ENCODE results near the gene LMTK3. TPM values are rescaled to one million over a fixed set of nuclear protein-coding genes. Genes with fewer than 3 reads are reported as not detected.

The LMTK3 gene
- total RNA-seq, 1 donor, result not detected

DNA sequence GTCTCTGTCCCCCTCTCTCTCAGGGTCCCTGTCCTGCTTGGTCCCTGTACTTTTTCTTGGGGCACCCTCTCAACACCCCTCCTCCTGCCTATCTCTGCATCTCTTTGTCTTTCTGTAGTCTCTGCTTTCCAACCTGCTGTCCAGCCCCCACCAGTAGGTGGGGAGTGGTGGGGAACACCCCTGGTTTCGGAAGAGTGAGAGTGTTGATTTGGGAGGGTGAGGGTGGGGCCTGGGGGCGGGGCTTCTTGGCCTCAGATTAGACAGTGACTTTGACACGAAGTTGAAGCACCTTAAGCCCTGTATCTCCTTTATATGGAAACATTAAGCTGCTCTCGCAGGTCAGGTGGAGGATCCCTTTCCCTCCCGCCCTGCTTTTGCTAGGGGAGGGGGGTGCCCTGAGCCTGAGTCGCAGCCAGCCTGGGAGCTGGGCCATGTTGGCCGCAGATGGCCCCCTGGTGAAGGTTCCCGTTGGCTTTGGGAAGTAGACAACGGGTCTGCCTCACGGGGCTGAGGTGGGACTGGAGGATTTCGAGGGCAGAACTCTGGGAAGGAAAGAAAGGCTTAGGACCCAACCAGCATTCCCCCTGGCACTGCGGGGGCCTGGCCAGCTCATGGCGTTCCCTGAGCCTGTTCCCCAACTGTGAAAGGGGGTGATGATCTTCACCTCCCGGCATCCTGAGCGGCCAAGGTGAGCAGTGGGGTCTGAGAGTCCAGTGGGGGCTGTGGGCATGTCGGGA is 56.3 kb downstream of the LMTK3 start, which contains the start of gene KCNJ14:
Gene KCNJ14 (plus strand): TSS at position 404 of the 737 bp plus-strand sequence. CDS start 6,151 bp downstream, outside the sequence.
- DNase-seq (ENCODE audit: insufficient read length, low spot score, missing footprints), result peak; percentile 80
- Histone ChIP-seq H4K20me1 (ENCODE audit: insufficient read depth, low read length) (peaks cover 13% of the 10 kb centered on the region), H3K9me3 (ENCODE audit: low read depth, low read length) (no peaks in the 10 kb centered on the region), H3K4me1 (ENCODE audit: insufficient read depth, low read length) (no peaks in the 10 kb centered on the region), H3K27ac (ENCODE audit: low read depth, low read length) (no peak within 1 kb of the TSS), H3K27me3 (ENCODE audit: insufficient read depth, low read length) (no peaks in the 10 kb centered on the region), H3K4me2 (ENCODE audit: insufficient read depth, low read length) (no peak within 1 kb of the TSS), H3K79me2 (ENCODE audit: insufficient read depth, low read length) (peaks cover 12% of the 10 kb centered on the region), H2AFZ (ENCODE audit: low read length) (no peak within 1 kb of the TSS), H3K36me3 (ENCODE audit: insufficient read depth, low read length) (peaks cover 35% of the 10 kb centered on the region), H3K4me3 (ENCODE audit: insufficient read depth, low read length) (no peak within 1 kb of the TSS)
- TF ChIP-seq, protein P1, sequence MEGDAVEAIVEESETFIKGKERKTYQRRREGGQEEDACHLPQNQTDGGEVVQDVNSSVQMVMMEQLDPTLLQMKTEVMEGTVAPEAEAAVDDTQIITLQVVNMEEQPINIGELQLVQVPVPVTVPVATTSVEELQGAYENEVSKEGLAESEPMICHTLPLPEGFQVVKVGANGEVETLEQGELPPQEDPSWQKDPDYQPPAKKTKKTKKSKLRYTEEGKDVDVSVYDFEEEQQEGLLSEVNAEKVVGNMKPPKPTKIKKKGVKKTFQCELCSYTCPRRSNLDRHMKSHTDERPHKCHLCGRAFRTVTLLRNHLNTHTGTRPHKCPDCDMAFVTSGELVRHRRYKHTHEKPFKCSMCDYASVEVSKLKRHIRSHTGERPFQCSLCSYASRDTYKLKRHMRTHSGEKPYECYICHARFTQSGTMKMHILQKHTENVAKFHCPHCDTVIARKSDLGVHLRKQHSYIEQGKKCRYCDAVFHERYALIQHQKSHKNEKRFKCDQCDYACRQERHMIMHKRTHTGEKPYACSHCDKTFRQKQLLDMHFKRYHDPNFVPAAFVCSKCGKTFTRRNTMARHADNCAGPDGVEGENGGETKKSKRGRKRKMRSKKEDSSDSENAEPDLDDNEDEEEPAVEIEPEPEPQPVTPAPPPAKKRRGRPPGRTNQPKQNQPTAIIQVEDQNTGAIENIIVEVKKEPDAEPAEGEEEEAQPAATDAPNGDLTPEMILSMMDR (IDR thresholded peaks at IDR 0.05; ENCODE audit: extremely low read depth, low read depth, low read length), result no peak

DNA sequence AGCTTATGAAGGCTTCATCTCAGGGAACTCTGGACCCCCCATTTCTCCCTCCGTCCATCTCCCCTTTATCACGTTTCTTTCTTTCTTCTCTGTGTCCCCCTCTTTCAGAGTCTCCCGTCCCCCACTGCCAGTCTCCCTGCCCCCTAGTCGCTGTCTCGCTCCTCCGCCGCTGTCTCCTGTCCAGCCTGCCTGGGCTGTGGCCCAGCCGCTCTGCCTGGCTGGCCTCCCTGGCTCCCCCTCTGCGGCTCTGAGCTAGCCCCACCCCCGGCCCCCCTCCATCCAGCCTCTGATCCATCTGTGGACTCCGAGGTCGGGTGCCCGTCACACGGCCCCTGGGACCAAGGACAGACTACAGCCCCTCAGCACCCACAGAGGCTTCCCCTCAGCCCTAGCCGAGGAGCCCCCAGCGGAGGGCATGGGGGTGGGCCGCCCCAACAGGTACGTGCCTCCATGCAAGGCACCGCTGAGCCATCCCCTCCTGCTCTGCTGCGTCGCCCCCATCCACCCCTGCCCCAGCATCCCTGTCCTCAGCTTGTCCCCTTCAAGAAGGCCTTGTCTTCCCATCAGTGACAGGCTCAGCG is 57.4 kb downstream of the LMTK3 start:
- Histone ChIP-seq H3K27me3 (ENCODE audit: insufficient read depth, low read length) (no peaks in the 10 kb centered on the region), H3K9me3 (ENCODE audit: low read depth, low read length) (no peaks in the 10 kb centered on the region), H3K79me2 (ENCODE audit: insufficient read depth, low read length) (peaks cover 12% of the 10 kb centered on the region), H3K4me1 (ENCODE audit: insufficient read depth, low read length) (no peaks in the 10 kb centered on the region), H3K4me3 (ENCODE audit: insufficient read depth, low read length) (no peak overlapping the region), H3K27ac (ENCODE audit: low read depth, low read length) (no peak overlapping the region), H3K4me2 (ENCODE audit: insufficient read depth, low read length) (no peak overlapping the region), H2AFZ (ENCODE audit: low read length) (no peak overlapping the region), H4K20me1 (ENCODE audit: insufficient read depth, low read length) (peaks cover 13% of the 10 kb centered on the region), H3K36me3 (ENCODE audit: insufficient read depth, low read length) (peaks cover 42% of the 10 kb centered on the region)
- DNase-seq (ENCODE audit: insufficient read length, low spot score, missing footprints), result peak; percentile 46
- TF ChIP-seq, protein P1 (IDR thresholded peaks at IDR 0.05; ENCODE audit: extremely low read depth, low read depth, low read length), result no peak

DNA sequence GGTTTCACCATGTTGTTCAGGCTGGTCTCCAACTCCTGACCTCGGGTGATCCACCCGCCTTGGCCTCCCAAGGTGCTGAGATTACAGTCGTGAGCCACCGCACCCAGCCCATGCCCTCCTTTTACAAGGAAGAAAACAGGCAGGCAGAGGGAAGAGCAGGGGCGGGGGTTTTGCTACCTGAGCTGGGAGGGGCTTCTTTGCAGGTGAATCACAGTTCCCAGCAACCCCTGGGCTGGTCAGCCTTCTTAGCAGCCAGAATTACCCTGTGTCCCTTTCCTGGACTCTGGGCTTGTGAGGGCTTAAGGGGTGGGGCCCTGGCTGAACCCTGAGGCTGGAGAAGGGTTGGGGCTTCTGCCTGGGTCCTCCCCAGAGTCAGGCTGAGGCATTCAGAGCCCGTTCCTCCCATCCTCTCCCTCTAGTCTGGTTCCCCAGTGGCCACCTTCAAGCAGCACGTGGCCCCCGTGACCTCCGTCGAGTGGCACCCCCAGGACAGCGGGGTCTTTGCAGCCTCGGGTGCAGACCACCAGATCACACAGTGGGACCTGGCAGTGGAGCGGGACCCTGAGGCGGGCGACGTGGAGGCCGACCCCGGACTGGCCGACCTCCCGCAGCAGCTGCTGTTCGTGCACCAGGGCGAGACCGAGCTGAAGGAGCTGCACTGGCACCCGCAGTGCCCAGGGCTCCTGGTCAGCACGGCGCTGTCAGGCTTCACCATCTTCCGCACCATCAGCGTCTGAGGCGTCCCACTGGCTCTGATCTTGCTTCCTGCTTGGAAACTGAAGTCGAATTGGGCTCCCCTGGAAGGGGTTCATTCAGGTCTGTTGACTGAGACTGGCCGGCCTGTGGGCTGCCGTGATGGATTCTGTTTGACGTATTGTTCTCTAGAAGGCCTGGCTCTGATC is 59.1 kb downstream of the LMTK3 start:
- no peaks in the 10 kb centered on the region for H3K27me3 ChIP-seq (ENCODE audit: insufficient read depth, low read length)
- peaks cover 13% of the 10 kb centered on the region for H4K20me1 ChIP-seq (ENCODE audit: insufficient read depth, low read length)
- TF ChIP-seq, protein P1 (IDR thresholded peaks at IDR 0.05; ENCODE audit: extremely low read depth, low read depth, low read length), result no peak
- DNase-seq (ENCODE audit: insufficient read length, low spot score, missing footprints), result peak; percentile 64
- H3K27ac ChIP-seq (ENCODE audit: low read depth, low read length), result no peak overlapping the region
- no peak overlapping the region for H3K4me2 ChIP-seq (ENCODE audit: insufficient read depth, low read length)
- H3K4me1 ChIP-seq (ENCODE audit: insufficient read depth, low read length), result no peaks in the 10 kb centered on the region
- H3K9me3 ChIP-seq (ENCODE audit: low read depth, low read length), result no peaks in the 10 kb centered on the region
- H2AFZ ChIP-seq (ENCODE audit: low read length), result no peak overlapping the region
- H3K4me3 ChIP-seq (ENCODE audit: insufficient read depth, low read length), result no peak overlapping the region
- peaks cover 54% of the 10 kb centered on the region for H3K36me3 ChIP-seq (ENCODE audit: insufficient read depth, low read length)
- H3K79me2 ChIP-seq (ENCODE audit: insufficient read depth, low read length), result peaks cover 24% of the 10 kb centered on the region
